ENCODE data around the gene ZNF200.
"Not testable (repeated sequence)": the region's sequence is repeated elsewhere in the genome, so short reads cannot be mapped to it uniquely, and the experiment has no call there.

ZNF200 gene

GRCh38 chr16:3234857-3235561 is at the start of gene ZNF200:
Gene ZNF200 (minus strand): TSS chr16:3235158. CDS start chr16:3233755, 1,403 bp downstream.
- peak; percentile 73 to 100 (median 93) for DNase-seq

- DNase-seq = peak in 4 of 51 donors; percentile 24 to 51 (median 34)
Measured at GRCh38 chr16:3283543-3284447, 48.8 kb upstream of the ZNF200 start.

GRCh38 chr16:3282730-3283542 is 48.0 kb upstream of the ZNF200 start, which contains the start of gene ZNF263:
Gene ZNF263 (plus strand): TSS chr16:3283491. CDS start chr16:3283819, 328 bp downstream.
- DNase-seq = peak; percentile 80 to 99 (median 94)

GRCh38 chr16:3282103-3282729 is 47.3 kb upstream of the ZNF200 start:
- no peak for DNase-seq

- DNase-seq = no peak
Measured at GRCh38 chr16:3281222-3281820, 46.4 kb upstream of the ZNF200 start.

GRCh38 chr16:3276679-3277078 is 41.7 kb upstream of the ZNF200 start:
- no peak for DNase-seq

- no peak for DNase-seq
Measured at GRCh38 chr16:3274947-3275346, 40.0 kb upstream of the ZNF200 start.

- no peak for DNase-seq
Measured at GRCh38 chr16:3274490-3274889, 39.5 kb upstream of the ZNF200 start.

GRCh38 chr16:3271281-3271680 is 36.3 kb upstream of the ZNF200 start:
- not testable (repeated sequence) for DNase-seq

GRCh38 chr16:3270718-3271117 is 35.8 kb upstream of the ZNF200 start:
- not testable (repeated sequence) for DNase-seq

- DNase-seq = no peak
Measured at GRCh38 chr16:3268294-3268693, 33.3 kb upstream of the ZNF200 start.

- DNase-seq = peak in 6 of 51 donors; percentile 3 to 16 (median 6)
Measured at GRCh38 chr16:3266873-3267537, 32.0 kb upstream of the ZNF200 start.

GRCh38 chr16:3264137-3265036 is 29.4 kb upstream of the ZNF200 start:
- DNase-seq = peak; percentile 85 to 99 (median 97)

- no peak for DNase-seq
Measured at GRCh38 chr16:3262517-3262916, 27.6 kb upstream of the ZNF200 start.

- no peak for DNase-seq
Measured at GRCh38 chr16:3259836-3260235, 24.9 kb upstream of the ZNF200 start.

- DNase-seq = peak in 1 of 51 donors; percentile 38
Measured at GRCh38 chr16:3256866-3257465, 22.0 kb upstream of the ZNF200 start.

GRCh38 chr16:3256146-3256865 is 21.3 kb upstream of the ZNF200 start, which contains the start of gene MEFV:
Gene MEFV (minus strand): TSS chr16:3256633. CDS start chr16:3256587, 46 bp downstream.
- no peak for DNase-seq

- DNase-seq = no peak
Measured at GRCh38 chr16:3254309-3254708, 19.4 kb upstream of the ZNF200 start.

All from hypothalamus (tissue), 51 donors.